Mesenchymal stem cell (in vitro differentiated cells and primary cell): ENCODE data around the gene ZKSCAN1. TPM values are rescaled to one million over a fixed set of nuclear protein-coding genes. Genes with fewer than 3 reads are reported as not detected.
"Not testable (repeated sequence)": the region's sequence is repeated elsewhere in the genome, so short reads cannot be mapped to it uniquely, and the experiment has no call there.

Experiments used
- DNase-seq: peaks from one replicate; pipeline ENCODE4 v3.0.0-alpha.2; 2013
- H2AFZ ChIP-seq: one replicate; pipeline ENCODE4 v1.6.1; 2013; ENCODE audit warnings: low read depth, mild to moderate bottlenecking, control low read depth, inconsistent platforms, low read length, moderate library complexity
- H2AK5ac ChIP-seq: 2 replicates; pipeline ENCODE4 v1.6.1; 2013; ENCODE audit warnings: low read length, moderate library complexity, mild to moderate bottlenecking, inconsistent platforms; ENCODE audit not compliant: severe bottlenecking
- H2BK120ac ChIP-seq: one replicate; pipeline ENCODE4 v1.6.1; 2013; ENCODE audit warnings: low read depth, mild to moderate bottlenecking, inconsistent platforms, low read length, moderate library complexity
- H2BK12ac ChIP-seq, 2 experiments: one replicate each; pipeline ENCODE4 v1.6.1; 2013; ENCODE audit warnings: inconsistent platforms in 2 of 2, low read length in 2 of 2, mild to moderate bottlenecking in 2 of 2, moderate library complexity in 2 of 2, control low read depth in 1 of 2
- H2BK15ac ChIP-seq: one replicate; pipeline ENCODE4 v1.6.1; 2013; ENCODE audit warnings: mild to moderate bottlenecking, low read depth, inconsistent platforms; ENCODE audit not compliant: poor library complexity, severe bottlenecking
- H2BK5ac ChIP-seq: 2 replicates; pipeline ENCODE4 v1.6.1; 2013; ENCODE audit warnings: low read depth, mild to moderate bottlenecking, low read length, control low read depth, inconsistent platforms; ENCODE audit not compliant: poor library complexity, severe bottlenecking
- H3K14ac ChIP-seq, 2 experiments: one replicate each; pipeline ENCODE4 v1.6.1; 2013; ENCODE audit warnings: inconsistent platforms in 2 of 2, low read length in 2 of 2, control low read depth in 1 of 2, mild to moderate bottlenecking in 1 of 2, moderate library complexity in 1 of 2
- H3K18ac ChIP-seq, 2 experiments: one replicate each; pipeline ENCODE4 v1.6.1; 2013; ENCODE audit warnings: inconsistent platforms in 2 of 2, low read length in 2 of 2, control low read depth in 1 of 2, low read depth in 1 of 2, mild to moderate bottlenecking in 1 of 2
- H3K23ac ChIP-seq, 2 experiments: one replicate each; pipeline ENCODE4 v1.6.1; 2013; ENCODE audit warnings: inconsistent platforms in 2 of 2, low read length in 2 of 2, mild to moderate bottlenecking in 2 of 2, moderate library complexity in 2 of 2, control low read depth in 1 of 2
- H3K27ac ChIP-seq: 2 replicates; pipeline ENCODE4 v1.5.1; 2013; ENCODE audit warnings: mild to moderate bottlenecking, moderate library complexity, low read length, control low read depth, inconsistent platforms; ENCODE audit not compliant: poor library complexity, severe bottlenecking
- H3K27me3 ChIP-seq, 2 experiments: 2 replicates each; pipeline versions ENCODE4 v1.6.1 to v1.7.0; 2013; ENCODE audit warnings: low read length in 2 of 2, mild to moderate bottlenecking in 2 of 2, moderate library complexity in 2 of 2, control low read depth in 1 of 2, inconsistent platforms in 1 of 2; ENCODE audit not compliant: control insufficient read depth in 1 of 2, insufficient read depth in 1 of 2
- H3K36me3 ChIP-seq, 2 experiments: 2 replicates each; pipeline versions ENCODE4 v1.6.1 to v1.7.0; 2013; ENCODE audit warnings: low read length in 2 of 2, control low read depth in 1 of 2, inconsistent platforms in 1 of 2, low read depth in 1 of 2, mild to moderate bottlenecking in 1 of 2; ENCODE audit not compliant: insufficient read depth in 2 of 2, control insufficient read depth in 1 of 2
- H3K4ac ChIP-seq, 2 experiments: one replicate each; pipeline ENCODE4 v1.6.1; 2013; ENCODE audit warnings: inconsistent platforms in 2 of 2, low read length in 2 of 2, mild to moderate bottlenecking in 2 of 2, moderate library complexity in 2 of 2, control low read depth in 1 of 2, low read depth in 1 of 2
- H3K4me1 ChIP-seq: 2 replicates; pipeline ENCODE4 v1.6.1; 2013; ENCODE audit warnings: low read depth, low read length, control low read depth; ENCODE audit not compliant: control insufficient read depth, insufficient read depth
- H3K4me2 ChIP-seq: 2 replicates; pipeline ENCODE4 v1.6.1; 2013; ENCODE audit warnings: low read length, mild to moderate bottlenecking, inconsistent platforms; ENCODE audit not compliant: poor library complexity, severe bottlenecking
- H3K4me3 ChIP-seq, 2 experiments: 2 replicates each; pipeline versions ENCODE4 v1.5.1 to v1.7.0; 2013; ENCODE audit warnings: low read length in 2 of 2, mild to moderate bottlenecking in 2 of 2, control low read depth in 1 of 2, low read depth in 1 of 2; ENCODE audit not compliant: insufficient read depth in 1 of 2
- H3K79me1 ChIP-seq: replicated peaks from 2 replicates; pipeline ENCODE4 v1.6.1; 2013; ENCODE audit warnings: mild to moderate bottlenecking, control low read depth, low read length, inconsistent platforms; ENCODE audit not compliant: poor library complexity, severe bottlenecking
- H3K9ac ChIP-seq: 2 replicates; pipeline ENCODE4 v1.7.0; 2013; ENCODE audit warnings: mild to moderate bottlenecking, low read length, moderate library complexity
- H3K9me3 ChIP-seq: 2 replicates; pipeline ENCODE4 v1.7.0; 2013; ENCODE audit warnings: mild to moderate bottlenecking, low read length; ENCODE audit not compliant: control insufficient read depth
- H4K8ac ChIP-seq: one replicate; pipeline ENCODE4 v1.6.1; 2013; ENCODE audit warnings: inconsistent platforms, mild to moderate bottlenecking, low read length, moderate library complexity
- H4K91ac ChIP-seq: one replicate; pipeline ENCODE4 v1.6.1; 2013; ENCODE audit warnings: mild to moderate bottlenecking, low read length, inconsistent platforms
- WGBS: methylation state at CpG from one replicate; pipeline ENCODE4 v1.1.7; 2013; ENCODE audit warnings: mixed read lengths; 5-methylcytosine and 5-hydroxymethylcytosine counted together
- polyA plus RNA-seq, 2 experiments: library from polyadenylated mRNA; stranded (reverse); fragments of 200-250 nt; gene quantifications; one replicate each; pipeline ENCODE4 v1.2.3, GENCODE V29; 2013

The ZKSCAN1 gene
- polyA plus RNA-seq (2013, experiment 1 of 2), result 18.7 TPM
- polyA plus RNA-seq (2013, experiment 2 of 2), result 18.2 TPM

DNA sequence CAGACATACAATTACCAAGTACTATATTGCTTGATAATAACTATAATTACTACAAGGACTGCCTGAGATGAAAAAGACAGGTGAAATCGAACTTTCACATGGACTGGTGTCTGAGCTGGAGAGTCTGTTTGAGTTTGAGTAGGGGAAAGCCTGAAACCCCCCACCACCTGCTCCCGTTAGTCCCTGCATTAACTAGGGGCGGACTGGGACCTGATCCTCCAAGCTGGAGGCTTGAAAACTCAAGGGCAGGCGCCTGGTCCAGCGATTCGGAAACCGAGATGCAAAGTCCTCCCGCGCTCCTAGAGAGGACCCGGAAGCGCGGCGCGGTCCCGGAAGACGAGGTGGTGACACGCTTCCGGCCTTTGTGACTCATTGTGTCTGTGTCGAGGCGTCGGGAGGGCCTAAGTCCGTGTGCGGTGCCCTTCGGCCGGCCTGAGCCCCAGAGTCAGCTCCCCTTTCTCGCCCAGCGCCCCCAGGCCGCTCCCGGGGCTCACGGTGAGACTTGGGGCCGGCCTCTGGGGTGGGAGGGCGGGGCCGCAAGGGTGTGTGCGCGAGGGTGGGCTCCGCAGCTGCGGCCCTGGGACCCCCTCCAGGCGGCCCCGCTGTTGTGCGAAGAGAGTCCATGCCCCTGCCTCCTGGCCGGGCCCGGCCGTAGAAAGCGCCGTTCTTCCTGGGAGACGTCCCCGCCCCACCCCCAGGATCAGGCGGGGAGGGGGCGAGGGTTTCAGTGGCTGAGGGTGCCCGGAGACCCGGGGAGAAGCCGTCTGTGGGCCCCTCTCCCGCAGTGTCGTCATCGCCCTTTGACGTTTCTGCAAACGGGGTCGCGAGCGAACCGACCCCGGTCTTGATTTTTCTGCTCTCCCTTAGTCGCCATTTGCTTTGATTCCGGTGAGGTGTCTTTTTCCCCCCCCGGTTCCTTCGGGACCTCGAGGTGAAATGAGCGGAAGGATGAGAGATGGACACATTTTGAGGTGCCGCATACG, at the start of gene ZKSCAN1:
Gene ZKSCAN1 (plus strand): TSS at position 365 of the 983 bp plus-strand sequence. CDS start 7,911 bp downstream, outside the sequence.
- under 1% methylated on average over 56 of the region's 70 CpGs for WGBS
- H2BK120ac ChIP-seq, result peak within 1 kb of the TSS; percentile 83
- peaks cover 6% of the 10 kb centered on the region for H3K4me1 ChIP-seq
- H3K4me2 ChIP-seq, result peak within 1 kb of the TSS; percentile 53
- H3K9ac ChIP-seq, result peak within 1 kb of the TSS; percentile 98
- peak within 1 kb of the TSS in 1 of 2 experiments; percentile 93 for H3K14ac ChIP-seq
- H2AK5ac ChIP-seq, result peak within 1 kb of the TSS; percentile 28
- peak within 1 kb of the TSS; percentile 24 for H2AFZ ChIP-seq
- peak within 1 kb of the TSS; percentile 89 for H4K8ac ChIP-seq
- peaks cover 2% of the 10 kb centered on the region for H3K79me1 ChIP-seq
- H2BK5ac ChIP-seq, result peak within 1 kb of the TSS; percentile 54
- peaks cover 10 to 15% of the 10 kb centered on the region in 2 experiments for H3K36me3 ChIP-seq
- H2BK15ac ChIP-seq, result peak within 1 kb of the TSS; percentile 36
- no peak within 1 kb of the TSS for H3K27ac ChIP-seq
- peak within 1 kb of the TSS; percentile 79 to 100 for H3K4me3 ChIP-seq
- peak; percentile 93 for DNase-seq
- peak within 1 kb of the TSS; percentile 65 to 83 for H3K4ac ChIP-seq
- peak within 1 kb of the TSS; percentile 29 for H4K91ac ChIP-seq
- no peaks in the 10 kb centered on the region for H3K9me3 ChIP-seq
- peaks cover 8 to 9% of the 10 kb centered on the region in 2 experiments for H3K27me3 ChIP-seq
- H3K23ac ChIP-seq, result peak within 1 kb of the TSS in 1 of 2 experiments; percentile 75
- H3K18ac ChIP-seq, result peak within 1 kb of the TSS; percentile 37 to 71
- H2BK12ac ChIP-seq, result peak within 1 kb of the TSS in 1 of 2 experiments; percentile 15

DNA sequence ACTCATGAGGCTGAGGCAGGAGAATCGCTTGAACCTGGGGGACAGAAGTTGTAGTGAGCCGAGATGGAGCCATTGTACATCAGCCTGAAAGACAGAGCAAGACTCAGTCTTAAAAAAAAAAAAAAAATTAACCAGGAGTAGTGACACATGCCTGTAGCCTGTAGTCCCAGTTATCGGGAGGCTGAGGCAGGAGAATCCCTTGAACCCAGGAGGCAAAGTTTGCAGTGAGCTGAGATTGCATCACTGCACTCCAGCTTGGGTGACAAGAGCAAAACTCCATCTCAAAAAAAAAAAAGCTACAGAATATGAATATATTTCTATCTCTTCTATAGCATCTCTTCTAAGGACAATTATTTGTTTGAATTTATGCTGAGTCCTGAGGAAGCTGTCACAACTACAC, 46.1 kb upstream of the ZKSCAN1 start:
- Histone ChIP-seq H2AK5ac (no peak overlapping the region), H3K79me1 (no peaks in the 10 kb centered on the region), H3K36me3 (no peaks in the 10 kb centered on the region), H3K27ac (no peak overlapping the region), H2BK5ac (no peak overlapping the region), H3K9me3 (peaks cover 5% of the 10 kb centered on the region), H4K91ac (no peak overlapping the region), H3K4me2 (no peak overlapping the region), H4K8ac (no peak overlapping the region), H2AFZ (no peak overlapping the region), H3K4ac (no peak overlapping the region), H2BK120ac (no peak overlapping the region), H3K14ac (no peak overlapping the region), H3K23ac (no peak overlapping the region), H2BK15ac (no peak overlapping the region), H3K9ac (no peak overlapping the region), H3K4me3 (no peak overlapping the region), H2BK12ac (no peak overlapping the region), H3K18ac (no peak overlapping the region), H3K4me1 (no peaks in the 10 kb centered on the region), H3K27me3 (peaks cover 12 to 52% of the 10 kb centered on the region in 2 experiments)
- DNase-seq, result no peak
- WGBS, result 97% methylated on average over 3 of the region's 3 CpGs

DNA sequence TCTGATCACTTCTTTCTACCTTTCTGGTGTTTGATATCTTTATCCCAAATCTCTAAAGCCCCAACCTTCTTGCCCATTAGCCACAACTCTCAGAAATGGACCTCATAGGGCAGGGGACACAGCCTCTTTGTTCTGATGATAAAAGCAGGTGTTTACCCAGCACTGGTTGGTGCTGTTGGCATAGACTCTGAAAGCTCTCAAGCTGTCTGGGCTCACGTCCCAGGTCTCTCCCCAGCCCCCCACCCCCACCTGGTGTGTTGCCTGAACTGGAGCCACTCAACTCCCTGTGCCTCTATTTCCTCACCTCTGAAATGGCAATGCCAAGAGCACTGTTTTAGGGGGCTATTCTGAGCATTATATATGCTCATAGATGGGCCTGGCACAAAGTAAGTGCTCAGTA, 45.6 kb upstream of the ZKSCAN1 start:
- not testable (repeated sequence) for H3K14ac ChIP-seq, H3K79me1 ChIP-seq, H2AFZ ChIP-seq, H3K4ac ChIP-seq, H3K4me2 ChIP-seq, H3K4me1 ChIP-seq, H3K9ac ChIP-seq, H2BK12ac ChIP-seq, H2BK15ac ChIP-seq, H2BK5ac ChIP-seq, H3K23ac ChIP-seq, H3K18ac ChIP-seq, H3K36me3 ChIP-seq, H4K91ac ChIP-seq, H4K8ac ChIP-seq, H3K27ac ChIP-seq, H2BK120ac ChIP-seq, DNase-seq, H3K9me3 ChIP-seq, H2AK5ac ChIP-seq, H3K4me3 ChIP-seq
- H3K27me3 ChIP-seq, result peaks cover 12 to 47% of the 10 kb centered on the region in 2 experiments
- WGBS, result 0% methylated on average over 1 of the region's 1 CpG

DNA sequence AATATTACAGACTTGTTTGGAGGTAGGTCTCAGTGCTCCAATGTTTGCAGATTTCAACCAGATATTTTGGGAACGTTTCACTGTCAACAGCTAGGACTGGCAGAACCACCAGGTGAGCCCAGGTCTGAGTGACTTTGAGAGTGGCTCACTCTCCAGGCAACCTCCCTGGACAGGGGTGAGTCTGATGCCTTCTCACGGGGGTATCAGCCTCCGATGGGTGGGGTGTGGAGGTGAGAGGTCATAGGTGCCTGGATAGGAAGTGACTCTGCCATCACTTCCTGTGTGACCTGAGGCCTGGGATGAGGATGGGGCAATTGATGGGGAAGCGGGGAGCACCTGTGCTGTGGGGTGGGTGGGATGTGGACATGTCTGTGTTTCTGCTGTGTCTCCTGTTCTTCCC, 44.2 kb upstream of the ZKSCAN1 start:
- WGBS, result 76% methylated on average over 4 of the region's 4 CpGs
- no peak overlapping the region for H2AK5ac ChIP-seq
- H3K79me1 ChIP-seq, result no peaks in the 10 kb centered on the region
- H3K9ac ChIP-seq, result no peak overlapping the region
- peaks cover 18 to 41% of the 10 kb centered on the region in 2 experiments for H3K27me3 ChIP-seq
- no peak overlapping the region for H3K27ac ChIP-seq
- no peak overlapping the region for H2BK5ac ChIP-seq
- no peak overlapping the region for H4K91ac ChIP-seq
- no peak overlapping the region for H4K8ac ChIP-seq
- H3K23ac ChIP-seq, result no peak overlapping the region
- H2BK15ac ChIP-seq, result no peak overlapping the region
- DNase-seq, result no peak
- H2BK120ac ChIP-seq, result no peak overlapping the region
- H3K4ac ChIP-seq, result no peak overlapping the region
- no peak overlapping the region for H3K18ac ChIP-seq
- H3K4me3 ChIP-seq, result no peak overlapping the region
- H3K4me2 ChIP-seq, result no peak overlapping the region
- no peak overlapping the region for H3K14ac ChIP-seq
- no peak overlapping the region for H2BK12ac ChIP-seq
- H3K36me3 ChIP-seq, result no peaks in the 10 kb centered on the region
- H2AFZ ChIP-seq, result no peak overlapping the region
- H3K4me1 ChIP-seq, result no peaks in the 10 kb centered on the region
- peaks cover 5% of the 10 kb centered on the region for H3K9me3 ChIP-seq
